IMR-90 (cell line): Measurements from ENCODE around the gene DCHS2. TPM values are rescaled to one million over a fixed set of nuclear protein-coding genes. Genes with fewer than 3 reads are reported as not detected.

Source experiments
- ATAC-seq: fragments of 200-7000 bp; cut with Tn5 transposase; 2 replicates; pipeline ENCODE4 v1.9.1; 2020; ENCODE audit warnings: low read depth, mild to moderate bottlenecking, moderate library complexity
- BruUV-seq: library from RNA; stranded (reverse); fragments of 400-500 nt; replicated peaks from 2 replicates; lab custom pipeline; 2021; lab: Mats Ljungman, UMichigan
- CTCF ChIA-PET: fragments of 300-600 bp; formaldehyde crosslinking; extraction: SDS; loops from one replicate; lab custom pipeline; 2021; ENCODE audit warnings: antibody characterized with exemption; lab: Yijun Ruan, JAX
- POLR2A ChIA-PET: fragments of 300-600 bp; sonication (Branson Sonifier 250); formaldehyde crosslinking; loops from one replicate; lab custom pipeline; 2022; ENCODE audit warnings: antibody characterized with exemption; ENCODE audit not compliant: unreplicated experiment; lab: Charles Lee
- DNase-seq: peaks from one replicate; pipeline ENCODE4 v3.0.0; 2013
- H2AFZ ChIP-seq: replicated peaks from 2 replicates; pipeline ENCODE3; 2013; ENCODE audit warnings: low read length, mild to moderate bottlenecking; ENCODE audit not compliant: poor library complexity
- H2AK5ac ChIP-seq: 2 replicates; pipeline ENCODE4 v1.6.1; 2013; ENCODE audit warnings: low read depth, low read length, inconsistent platforms
- H2AK9ac ChIP-seq: replicated peaks from 2 replicates; pipeline ENCODE3; 2013; ENCODE audit warnings: mild to moderate bottlenecking, low read depth, low read length, moderate library complexity; ENCODE audit not compliant: poor library complexity
- H2BK120ac ChIP-seq: 2 replicates; pipeline ENCODE4 v1.6.1; 2013; ENCODE audit warnings: low read depth, low read length, inconsistent platforms
- H2BK15ac ChIP-seq: 3 replicates; pipeline ENCODE4 v1.6.1; 2013; ENCODE audit warnings: low read depth, low read length, inconsistent platforms
- H2BK20ac ChIP-seq: 2 replicates; pipeline ENCODE4 v1.6.1; 2013; ENCODE audit warnings: low read depth, mild to moderate bottlenecking, inconsistent platforms, low read length, moderate library complexity
- H2BK5ac ChIP-seq: 2 replicates; pipeline ENCODE4 v1.6.1; 2013; ENCODE audit warnings: mild to moderate bottlenecking, low read depth, low read length, inconsistent platforms; ENCODE audit not compliant: poor library complexity, severe bottlenecking
- H3K14ac ChIP-seq: replicated peaks from 2 replicates; pipeline ENCODE4 v1.6.1; 2013; ENCODE audit warnings: low read depth, low read length, inconsistent platforms
- H3K18ac ChIP-seq: 2 replicates; pipeline ENCODE4 v1.6.1; 2013; ENCODE audit warnings: low read depth, low read length, control low read depth
- H3K23ac ChIP-seq: 2 replicates; pipeline ENCODE4 v1.6.1; 2013; ENCODE audit warnings: low read depth, low read length, inconsistent platforms
- H3K27ac ChIP-seq: 2 replicates; pipeline ENCODE4 v1.5.1; 2013; ENCODE audit warnings: mild to moderate bottlenecking, control low read depth, low read length; ENCODE audit not compliant: insufficient read depth
- H3K27me3 ChIP-seq: 2 replicates; pipeline ENCODE4 v1.6.1; 2013; ENCODE audit warnings: low read length; ENCODE audit not compliant: control insufficient read depth, insufficient read depth
- H3K36me3 ChIP-seq: 2 replicates; pipeline ENCODE4 v1.6.1; 2013; ENCODE audit warnings: low read length, mixed read lengths; ENCODE audit not compliant: control insufficient read depth, insufficient read depth
- H3K4ac ChIP-seq: 2 replicates; pipeline ENCODE4 v1.6.1; 2013; ENCODE audit warnings: low read depth, low read length, inconsistent platforms
- H3K4me1 ChIP-seq: 2 replicates; pipeline ENCODE4 v1.6.1; 2013; ENCODE audit warnings: low read length, mixed read lengths; ENCODE audit not compliant: control insufficient read depth, insufficient read depth
- H3K4me2 ChIP-seq: 2 replicates; pipeline ENCODE4 v1.6.1; 2013; ENCODE audit warnings: low read depth, mild to moderate bottlenecking, control low read depth, low read length, moderate library complexity
- H3K4me3 ChIP-seq: 2 replicates; pipeline ENCODE4 v1.5.1; 2013; ENCODE audit warnings: low read depth, mild to moderate bottlenecking, control low read depth, low read length, moderate library complexity; ENCODE audit not compliant: insufficient read depth
- H3K56ac ChIP-seq: 2 replicates; pipeline ENCODE4 v1.6.1; 2013; ENCODE audit warnings: low read length, inconsistent platforms; ENCODE audit not compliant: insufficient read depth; ENCODE audit errors: extremely low read depth
- H3K79me1 ChIP-seq, 2 experiments: 2 replicates each; pipeline ENCODE4 v1.6.1; 2013; ENCODE audit warnings: low read length in 2 of 2, inconsistent platforms in 1 of 2, low read depth in 1 of 2
- H3K9ac ChIP-seq: 2 replicates; pipeline ENCODE4 v1.6.1; 2013; ENCODE audit warnings: low read depth, low read length, control low read depth
- H3K9me1 ChIP-seq: 2 replicates; pipeline ENCODE4 v1.6.1; 2013; ENCODE audit warnings: low read length, inconsistent platforms; ENCODE audit not compliant: insufficient read depth
- H3K9me3 ChIP-seq: 2 replicates; pipeline ENCODE4 v1.6.1; 2013; ENCODE audit warnings: low read length; ENCODE audit not compliant: control insufficient read depth, insufficient read depth
- H4K20me1 ChIP-seq: 2 replicates; pipeline ENCODE4 v1.6.1; 2013; ENCODE audit warnings: low read length, inconsistent platforms; ENCODE audit not compliant: insufficient read depth
- H4K5ac ChIP-seq: 2 replicates; pipeline ENCODE4 v1.6.1; 2013; ENCODE audit warnings: mild to moderate bottlenecking, low read depth, low read length, control low read depth
- H4K8ac ChIP-seq, 2 experiments: 2 replicates each; pipeline ENCODE4 v1.6.1; 2013; ENCODE audit warnings: low read depth in 2 of 2, low read length in 2 of 2, control low read depth in 1 of 2, inconsistent platforms in 1 of 2
- H4K91ac ChIP-seq: 2 replicates; pipeline ENCODE4 v1.6.1; 2013; ENCODE audit warnings: low read depth, low read length, inconsistent platforms; ENCODE audit not compliant: insufficient read depth
- BHLHE40 ChIP-seq: fragments of 150-350 bp; IDR thresholded peaks from 2 replicates; pipeline ENCODE4 v1.6.1; 2016; ENCODE audit warnings: mild to moderate bottlenecking, low read depth, low read length
- CEBPB ChIP-seq: IDR thresholded peaks from 2 replicates; pipeline ENCODE4 v1.6.1; 2012; ENCODE audit warnings: low read depth, low read length, improper control_type of control experiment
- CTCF ChIP-seq: conservative IDR thresholded peaks from 2 replicates; pipeline ENCODE4 v1.5.1; 2012; ENCODE audit warnings: mild to moderate bottlenecking, low read depth, low read length, improper control_type of control experiment
- FOS ChIP-seq: fragments of 150-350 bp; IDR thresholded peaks from 2 replicates; pipeline ENCODE4 v1.6.1; 2016; ENCODE audit warnings: low read depth, low read length
- MAZ ChIP-seq: IDR thresholded peaks from 2 replicates; pipeline ENCODE4 v1.6.1; 2012; ENCODE audit warnings: low read depth, mild to moderate bottlenecking, low read length, improper control_type of control experiment, moderate library complexity, borderline replicate concordance
- MXI1 ChIP-seq: IDR thresholded peaks from 2 replicates; pipeline ENCODE4 v1.6.1; 2012; ENCODE audit warnings: low read depth, mild to moderate bottlenecking, low read length, moderate library complexity, borderline replicate concordance
- NFE2L2 ChIP-seq: fragments of 150-350 bp; IDR thresholded peaks from 2 replicates; pipeline ENCODE4 v1.6.1; 2016; ENCODE audit warnings: low read depth, mild to moderate bottlenecking, low read length
- POLR2A ChIP-seq: IDR thresholded peaks from 2 replicates; pipeline ENCODE4 v1.6.1; 2012; ENCODE audit warnings: mild to moderate bottlenecking, low read depth, low read length
- RCOR1 ChIP-seq: IDR thresholded peaks from 2 replicates; pipeline ENCODE4 v1.6.1; 2012; ENCODE audit warnings: mild to moderate bottlenecking, low read length, improper control_type of control experiment; ENCODE audit not compliant: insufficient replicate concordance
- SMC3 ChIP-seq: fragments of 150-350 bp; IDR thresholded peaks from 2 replicates; pipeline ENCODE4 v1.6.1; 2016; ENCODE audit warnings: low read depth, mild to moderate bottlenecking, antibody characterized with exemption, low read length, moderate library complexity
- USF2 ChIP-seq: fragments of 150-350 bp; IDR thresholded peaks from 2 replicates; pipeline ENCODE4 v1.6.1; 2017; ENCODE audit warnings: mild to moderate bottlenecking, antibody characterized with exemption, low read length, low read depth
- WGBS, 2 experiments: methylation state at CpG; one replicate each; pipeline versions ENCODE4 v1.1.5 to v1.1.7; 2013; ENCODE audit warnings: missing lambda C conversion rate in 2 of 2; ENCODE audit not compliant: insufficient read length in 1 of 2; ENCODE audit errors: extremely low coverage in 2 of 2; 5-methylcytosine and 5-hydroxymethylcytosine counted together
- dilution Hi-C: fragments of 300-500 bp; cut with HindIII; formaldehyde crosslinking; loops from one replicate; pipeline ENCODE4 v1.14.3; 2018; ENCODE audit warnings: low sequenced_read_pairs; ENCODE audit not compliant: unreplicated experiment
- in situ Hi-C: fragments of 300-500 bp; cut with MboI; formaldehyde crosslinking; loops from 3 replicates; pipeline ENCODE4 v1.14.3; 2019; ENCODE audit warnings: low sequenced_read_pairs, inconsistent platforms, mixed read lengths
- intact Hi-C: fragments of 100-400 bp; cut with micrococcal nuclease; formaldehyde crosslinking; loops from 2 replicates; pipeline ENCODE4 v1.10.0; 2022
- polyA plus RNA-seq, 3 experiments: library from polyadenylated mRNA; depleted of rRNA; stranded (reverse); fragments of >200 nt; gene quantifications; 2 replicates each; pipeline ENCODE4 v1.2.3, GENCODE V29; 2012; ENCODE audit warnings: low replicate concordance in 1 of 3
- total RNA-seq: library from RNA; depleted of rRNA; stranded (reverse); fragments of >200 nt; gene quantifications from 2 replicates; pipeline ENCODE4 v1.2.3, GENCODE V29; 2012

DCHS2 gene
- total and polyA plus RNA-seq, 2 of the 4 experiments (the other 2 are of a cell fraction), result not detected

- in situ Hi-C loops, result no loop called here
- ATAC-seq (no peak), DNase-seq (no peak)
- no peak overlapping the region for H4K91ac ChIP-seq
- no peaks in the 10 kb centered on the region for H3K79me1 ChIP-seq
- no peaks in the 10 kb centered on the region for H3K9me1 ChIP-seq
- BruUV-seq, result no TSS peak
- H3K4me1 ChIP-seq, result no peaks in the 10 kb centered on the region
- no peak overlapping the region for H2AFZ ChIP-seq
- H3K27me3 ChIP-seq, result no peaks in the 10 kb centered on the region
- H3K9me3 ChIP-seq, result no peaks in the 10 kb centered on the region
- no peak overlapping the region for H3K14ac ChIP-seq
- H2BK5ac ChIP-seq, result no peak overlapping the region
- H3K27ac ChIP-seq, result no peak overlapping the region
- no peaks in the 10 kb centered on the region for H4K20me1 ChIP-seq
- H4K5ac ChIP-seq, result no peak overlapping the region
- no peak overlapping the region for H2AK9ac ChIP-seq
- H3K36me3 ChIP-seq, result no peaks in the 10 kb centered on the region
- H3K4me2 ChIP-seq, result no peak overlapping the region
- intact Hi-C loops, result no loop called here
- dilution Hi-C loops, result no loop called here
- no peak overlapping the region for H3K9ac ChIP-seq
- no peak overlapping the region for H3K4ac ChIP-seq
- H2BK15ac ChIP-seq, result no peak overlapping the region
- no peak overlapping the region for H2BK20ac ChIP-seq
- TF ChIP-seq CTCF (no peak), SMC3 (no peak), RCOR1 (no peak), FOS (no peak), MAZ (no peak), BHLHE40 (no peak), POLR2A (no peak), USF2 (no peak), MXI1 (no peak), NFE2L2 (no peak), CEBPB (no peak)
- no peak overlapping the region for H4K8ac ChIP-seq
- ChIA-PET CTCF (interaction anchor here (0.6 kb wide), 1 partner anchor 641 kb away, joined by 3 read pairs; no protein-coding TSS in a partner anchor), POLR2A (no interaction called here)
- H3K56ac ChIP-seq, result no peak overlapping the region
- no peak overlapping the region for H3K23ac ChIP-seq
- H3K18ac ChIP-seq, result no peak overlapping the region
- no peak overlapping the region for H2BK120ac ChIP-seq
- 54% methylated on average over 3 of the region's 4 CpGs; no CpG with 5 or more reads in 1 of the 2 experiments for WGBS, 2 experiments
- no peak overlapping the region for H2AK5ac ChIP-seq
- H3K4me3 ChIP-seq, result no peak overlapping the region
These were observed 107.6 kb downstream of the DCHS2 start for GRCh38 chr4:154384012-154384411.
